Calu3 (cell line): Measurements from ENCODE around the gene AVPI1. TPM values are rescaled to one million over a fixed set of nuclear protein-coding genes. Genes with fewer than 3 reads are reported as not detected.
"Not testable (repeated sequence)": the region's sequence is repeated elsewhere in the genome, so short reads cannot be mapped to it uniquely, and the experiment has no call there.

Experiments used
- BruUV-seq: library from RNA; stranded (reverse); fragments of 400-500 nt; replicated peaks from 2 replicates; lab custom pipeline; 2021; lab: Mats Ljungman, UMichigan
- CTCF ChIA-PET: fragments of 300-600 bp; sonication (Branson Sonifier 250); formaldehyde crosslinking; loops from one replicate; lab custom pipeline; 2022; ENCODE audit warnings: antibody characterized with exemption; lab: Charles Lee
- DNase-seq: peaks from one replicate; pipeline ENCODE4 v3.0.0; 2022
- H3K27ac Mint-ChIP-seq: one replicate; pipeline ENCODE4 v1.8.0; 2022; ENCODE audit warnings: mixed read lengths; ENCODE audit not compliant: unreplicated experiment
- H3K27me3 Mint-ChIP-seq: one replicate; pipeline ENCODE4 v1.8.0; 2022; ENCODE audit warnings: mixed read lengths; ENCODE audit not compliant: unreplicated experiment
- H3K36me3 Mint-ChIP-seq: one replicate; pipeline ENCODE4 v1.8.0; 2022; ENCODE audit warnings: mild to moderate bottlenecking, moderate library complexity, mixed read lengths; ENCODE audit not compliant: insufficient read depth, unreplicated experiment
- H3K4me1 Mint-ChIP-seq: one replicate; pipeline ENCODE4 v1.8.0; 2022; ENCODE audit warnings: mild to moderate bottlenecking, low read depth, mixed read lengths; ENCODE audit not compliant: unreplicated experiment
- H3K4me3 Mint-ChIP-seq: one replicate; pipeline ENCODE4 v1.8.0; 2022; ENCODE audit warnings: mild to moderate bottlenecking, low read depth, moderate library complexity, mixed read lengths; ENCODE audit not compliant: unreplicated experiment
- H3K9me3 Mint-ChIP-seq: one replicate; pipeline ENCODE4 v1.8.0; 2022; ENCODE audit warnings: low read depth, mixed read lengths; ENCODE audit not compliant: unreplicated experiment
- CTCF ChIP-seq: fragments of 200-600 bp; IDR thresholded peaks from one replicate; pipeline ENCODE4 v1.8.0; 2022; ENCODE audit warnings: antibody characterized with exemption; ENCODE audit not compliant: unreplicated experiment
- intact Hi-C: fragments of 100-400 bp; cut with micrococcal nuclease; formaldehyde crosslinking; loops from one replicate; pipeline ENCODE4 v1.10.0; 2022; ENCODE audit not compliant: unreplicated experiment
- total RNA-seq: library from RNA; stranded (reverse); gene quantifications from 2 replicates; pipeline ENCODE4 v1.2.3, GENCODE V29; 2022

Gene AVPI1
- total RNA-seq, 1 experiment from 2014 or later, result 16.9 TPM

GRCh38 chr10:97687785-97688781 lies 1.0 kb upstream of the AVPI1 start:
- peak overlapping the region; percentile 73 for H3K4me3 Mint-ChIP-seq
- H3K36me3 Mint-ChIP-seq, result peaks cover 27% of the 10 kb centered on the region
- CTCF ChIA-PET, result interaction anchor here (0.8 to 2.7 kb wide), 5 partner anchors 9 to 25 kb away, joined by 3 to 19 read pairs (median 5); partner anchors contain the start of gene MARVELD1
- TSS peak; percentile 53 for BruUV-seq
- intact Hi-C loops, result no loop called here
- H3K9me3 Mint-ChIP-seq, result no peaks in the 10 kb centered on the region
- no peak for DNase-seq
- H3K27me3 Mint-ChIP-seq, result no peaks in the 10 kb centered on the region
- peak overlapping the region; percentile 76 for H3K27ac Mint-ChIP-seq
- TF ChIP-seq CTCF, result no peak
- H3K4me1 Mint-ChIP-seq, result peaks cover 13% of the 10 kb centered on the region

- H3K27me3 Mint-ChIP-seq, result no peaks in the 10 kb centered on the region
- intact Hi-C loops, result no loop called here
- H3K4me3 Mint-ChIP-seq, result peak overlapping the region; percentile 73
- H3K27ac Mint-ChIP-seq, result no peak overlapping the region
- peaks cover 27% of the 10 kb centered on the region for H3K36me3 Mint-ChIP-seq
- BruUV-seq, result no TSS peak
- TF ChIP-seq CTCF, result no peak
- no peaks in the 10 kb centered on the region for H3K9me3 Mint-ChIP-seq
- DNase-seq, result no peak
- H3K4me1 Mint-ChIP-seq, result peaks cover 22% of the 10 kb centered on the region
- CTCF ChIA-PET, result interaction anchor here (0.7 to 2.7 kb wide), 5 partner anchors 9 to 53 kb away, joined by 3 to 19 read pairs (median 8); partner anchors contain the start of gene MORN4
These were observed 610 bp downstream of the AVPI1 start for GRCh38 chr10:97686301-97686961.

GRCh38 chr10:97685395-97685958 lies 1.6 kb downstream of the AVPI1 start:
- H3K27ac Mint-ChIP-seq, result peak overlapping the region; percentile 30
- H3K4me3 Mint-ChIP-seq, result peak overlapping the region; percentile 73
- BruUV-seq, result no TSS peak
- CTCF ChIA-PET, result interaction anchor here (0.6 to 1.1 kb wide), 2 partner anchors 9 to 45 kb away, joined by 3 to 5 read pairs; no protein-coding TSS in a partner anchor
- H3K4me1 Mint-ChIP-seq, result peaks cover 22% of the 10 kb centered on the region
- intact Hi-C loops, result no loop called here
- no peaks in the 10 kb centered on the region for H3K9me3 Mint-ChIP-seq
- peak; percentile 55 for DNase-seq
- TF ChIP-seq CTCF, result no peak
- no peaks in the 10 kb centered on the region for H3K27me3 Mint-ChIP-seq
- H3K36me3 Mint-ChIP-seq, result peaks cover 27% of the 10 kb centered on the region

GRCh38 chr10:97684866-97685394 lies 2.1 kb downstream of the AVPI1 start:
- no TSS peak for BruUV-seq
- Mint-ChIP-seq H3K36me3 (peaks cover 27% of the 10 kb centered on the region), H3K27me3 (no peaks in the 10 kb centered on the region), H3K27ac (peak overlapping the region; percentile 30), H3K4me1 (peaks cover 22% of the 10 kb centered on the region), H3K4me3 (peak overlapping the region; percentile 73), H3K9me3 (no peaks in the 10 kb centered on the region)
- DNase-seq, result no peak
- TF ChIP-seq CTCF, result no peak
- CTCF ChIA-PET, result interaction anchor here (0.6 to 2.2 kb wide), 4 partner anchors 8 to 46 kb away, joined by 3 to 9 read pairs (median 4); partner anchors contain the start of gene MARVELD1
- intact Hi-C loops, result no loop called here

- H3K36me3 Mint-ChIP-seq, result peaks cover 27% of the 10 kb centered on the region
- intact Hi-C loops, DNase-seq, BruUV-seq, H3K9me3 Mint-ChIP-seq, H3K27me3 Mint-ChIP-seq: not testable (repeated sequence)
- H3K4me1 Mint-ChIP-seq, result peaks cover 22% of the 10 kb centered on the region
- CTCF ChIA-PET, result interaction anchor here (1.1 to 2.2 kb wide), 3 partner anchors 10 to 29 kb away, joined by 3 to 9 read pairs (median 7); partner anchors contain the start of gene MARVELD1
- H3K27ac Mint-ChIP-seq, result peak overlapping the region; percentile 44
- peak overlapping the region; percentile 73 for H3K4me3 Mint-ChIP-seq
These were observed 2.7 kb downstream of the AVPI1 start for GRCh38 chr10:97684368-97684713.
